Transverse colon (tissue), 4 donors: ENCODE data around the gene MAP3K21. TPM values are rescaled to one million over a fixed set of nuclear protein-coding genes. Genes with fewer than 3 reads are reported as not detected.

ENCODE experiments used
- DNase-seq: peaks from one replicate; pipeline ENCODE4 v3.0.0-alpha.2; 2019
- H3K27ac ChIP-seq, 4 donors: fragments of 200-600 bp; sonication (generic); 2 replicates each; pipeline ENCODE4 v1.5.1; 2016 to 2018; ENCODE audit warnings: inconsistent platforms in 4 of 4
- H3K27me3 ChIP-seq: fragments of 200-600 bp; sonication (generic); 2 replicates; pipeline ENCODE4 v1.5.1; 2017; ENCODE audit warnings: inconsistent platforms
- H3K36me3 ChIP-seq, 4 donors: fragments of 200-600 bp; sonication (generic); 2 replicates each; pipeline ENCODE4 v1.5.1; 2017 to 2019; ENCODE audit warnings: inconsistent platforms in 4 of 4
- H3K4me1 ChIP-seq, 4 donors: fragments of 200-600 bp; sonication (generic); 2 replicates each; pipeline ENCODE4 v1.5.1; 2017 to 2020; ENCODE audit warnings: inconsistent platforms in 4 of 4
- H3K4me3 ChIP-seq, 4 donors: fragments of 200-600 bp; sonication (generic); 1 replicate in 1 of 4; 2 replicates in 3 of 4; pipeline versions ENCODE4 v1.5.1 to v1.6.1; 2017 to 2019; ENCODE audit warnings: inconsistent platforms in 4 of 4
- H3K9me3 ChIP-seq, 2 donors: fragments of 200-600 bp; sonication (generic); 2 replicates each; pipeline ENCODE4 v1.5.1; 2017 to 2019; ENCODE audit warnings: inconsistent platforms in 2 of 2
- EP300 ChIP-seq: sonication (generic); formaldehyde crosslinking; IDR thresholded peaks from one replicate; pipeline ENCODE4 v1.6.1; 2017; ENCODE audit warnings: antibody characterized with exemption, low read depth
- POLR2A ChIP-seq: fragments of 450-650 bp; IDR thresholded peaks from one replicate; pipeline ENCODE4 v1.6.1; 2016; ENCODE audit warnings: antibody characterized with exemption, mild to moderate bottlenecking, moderate library complexity
- POLR2AphosphoS5 ChIP-seq, 3 donors: sonication (generic); formaldehyde crosslinking; IDR thresholded peaks; one replicate each; pipeline ENCODE4 v1.6.1; 2016; ENCODE audit warnings: antibody characterized with exemption in 3 of 3
- WGBS, 2 donors: methylation state at CpG; one replicate each; pipeline ENCODE4 v1.1.5; 2018; ENCODE audit warnings: low coverage in 1 of 2; 5-methylcytosine and 5-hydroxymethylcytosine counted together
- in situ Hi-C, 4 donors: fragments of 200-750 bp; cut with MboI; loops; one replicate each; pipeline versions ENCODE4 v1.15.0 to v1.15.1; 2017; ENCODE audit warnings: low sequenced_read_pairs in 3 of 4, low pct_ligation_motif_present in 1 of 4, low pct_unique_long_range_greater_than_20kb in 1 of 4
- intact Hi-C: fragments of 100-400 bp; cut with DNase I; formaldehyde crosslinking; loops from one replicate; pipeline ENCODE4 v1.15.1; 2023; ENCODE audit warnings: low total_unique reads
- total RNA-seq, 4 donors: library from RNA; depleted of rRNA; stranded (reverse); fragments of >200 nt; gene quantifications; one replicate each; pipeline ENCODE4 v1.1.0, GENCODE V29; 2016
- TF ChIP-seq, protein P1 (sequence below), 5 experiments: fragments of 200-600 bp in 3 of 5; fragments of 450-650 bp in 2 of 5; sonication (generic) in 3 of 5; IDR thresholded peaks; 1 replicate in 2 of 5; 2 replicates in 3 of 5; pipeline ENCODE4 v1.5.1; 2016 to 2017; ENCODE audit warnings: antibody characterized with exemption in 5 of 5, inconsistent platforms in 3 of 5, mild to moderate bottlenecking in 2 of 5, moderate library complexity in 1 of 5

Gene MAP3K21
- total RNA-seq, 4 donors from 2014 or later = 18.7 to 69.3 (median 28.9) TPM

DNA sequence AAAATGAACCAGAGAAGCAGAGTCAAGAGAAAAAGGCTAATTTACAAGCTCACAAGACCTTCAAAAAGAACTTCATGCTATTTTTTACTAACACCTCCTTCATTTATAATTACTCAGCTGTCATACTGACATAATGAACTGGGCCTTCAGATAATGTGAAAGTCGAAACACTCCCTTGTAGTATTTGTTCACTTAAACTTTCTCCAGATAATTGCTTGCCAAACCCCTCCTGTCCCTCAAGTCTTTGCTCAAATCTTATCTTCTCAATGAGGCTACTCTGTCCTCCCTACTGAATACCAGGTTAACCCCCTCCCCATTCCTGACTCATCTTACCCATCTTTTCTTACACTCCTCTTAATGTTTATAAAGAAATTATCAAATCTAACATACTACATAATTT lies 11.1 kb upstream of the MAP3K21 start:
- intact Hi-C loops = no loop called here
- in situ Hi-C loops = loop anchor here in 1 of 4 donors (25.0 kb wide), 1 partner anchor 471 kb away; no protein-coding TSS in a partner anchor

DNA sequence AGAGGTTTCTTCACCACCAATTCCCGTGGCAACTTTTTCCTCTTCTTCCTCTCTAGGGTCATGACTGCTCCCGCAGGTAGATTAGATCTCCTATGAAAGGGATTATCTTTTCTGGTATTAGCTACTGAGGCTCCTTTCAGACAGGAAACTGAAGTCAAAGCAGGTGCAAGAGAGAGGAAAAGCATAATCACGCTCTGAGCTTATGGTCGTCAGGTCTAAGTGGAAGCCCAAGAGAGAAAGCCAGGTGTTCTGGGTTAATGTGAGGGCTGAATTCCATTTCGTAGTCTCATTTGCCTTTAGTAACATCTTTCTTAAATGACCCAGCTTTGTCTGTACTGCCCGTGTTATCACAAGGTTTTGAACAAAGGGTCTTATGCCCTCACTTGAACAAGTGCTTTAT lies 8.3 kb upstream of the MAP3K21 start:
- intact Hi-C loops (no loop called here), in situ Hi-C loops (loop anchor here in 1 of 4 donors (25.0 kb wide), 1 partner anchor 468 kb away; no protein-coding TSS in a partner anchor)
- no peaks in the 10 kb centered on the region for H3K9me3 ChIP-seq
- 64 to 92% methylated on average over 4 to 6 of the region's 6 CpGs for WGBS, 2 donors
- no peak for DNase-seq
- H3K27ac ChIP-seq = no peak overlapping the region
- no peaks in the 10 kb centered on the region for H3K36me3 ChIP-seq
- no peak for TF ChIP-seq POLR2AphosphoS5 (IDR thresholded peaks at IDR 0.05)
- no peak for TF ChIP-seq POLR2A
- no peak for TF ChIP-seq EP300
- TF ChIP-seq, protein P1, sequence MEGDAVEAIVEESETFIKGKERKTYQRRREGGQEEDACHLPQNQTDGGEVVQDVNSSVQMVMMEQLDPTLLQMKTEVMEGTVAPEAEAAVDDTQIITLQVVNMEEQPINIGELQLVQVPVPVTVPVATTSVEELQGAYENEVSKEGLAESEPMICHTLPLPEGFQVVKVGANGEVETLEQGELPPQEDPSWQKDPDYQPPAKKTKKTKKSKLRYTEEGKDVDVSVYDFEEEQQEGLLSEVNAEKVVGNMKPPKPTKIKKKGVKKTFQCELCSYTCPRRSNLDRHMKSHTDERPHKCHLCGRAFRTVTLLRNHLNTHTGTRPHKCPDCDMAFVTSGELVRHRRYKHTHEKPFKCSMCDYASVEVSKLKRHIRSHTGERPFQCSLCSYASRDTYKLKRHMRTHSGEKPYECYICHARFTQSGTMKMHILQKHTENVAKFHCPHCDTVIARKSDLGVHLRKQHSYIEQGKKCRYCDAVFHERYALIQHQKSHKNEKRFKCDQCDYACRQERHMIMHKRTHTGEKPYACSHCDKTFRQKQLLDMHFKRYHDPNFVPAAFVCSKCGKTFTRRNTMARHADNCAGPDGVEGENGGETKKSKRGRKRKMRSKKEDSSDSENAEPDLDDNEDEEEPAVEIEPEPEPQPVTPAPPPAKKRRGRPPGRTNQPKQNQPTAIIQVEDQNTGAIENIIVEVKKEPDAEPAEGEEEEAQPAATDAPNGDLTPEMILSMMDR (IDR thresholded peaks at IDR 0.05) = no peak
- H3K4me3 ChIP-seq = no peak overlapping the region
- no peaks in the 10 kb centered on the region for H3K27me3 ChIP-seq
- no peaks in the 10 kb centered on the region for H3K4me1 ChIP-seq

More for the DNA sequence above, 11.1 kb upstream of the MAP3K21 start:
- Histone ChIP-seq H3K4me3 (no peak overlapping the region), H3K4me1 (no peaks in the 10 kb centered on the region), H3K27ac (no peak overlapping the region), H3K9me3 (no peaks in the 10 kb centered on the region), H3K36me3 (no peaks in the 10 kb centered on the region), H3K27me3 (peaks cover 5% of the 10 kb centered on the region)
- no peak for DNase-seq
- 60 to 66% methylated on average over 1 of the region's 1 CpG for WGBS, 2 donors
- TF ChIP-seq EP300 = no peak
- no peak for TF ChIP-seq POLR2AphosphoS5 (IDR thresholded peaks at IDR 0.05)
- TF ChIP-seq, protein P1 (IDR thresholded peaks at IDR 0.05) = no peak
- no peak for TF ChIP-seq POLR2A

GRCh38 chr1:233320023-233320422 lies 7.5 kb upstream of the MAP3K21 start:
- in situ Hi-C loops = loop anchor here in 1 of 4 donors (25.0 kb wide), 1 partner anchor 467 kb away; no protein-coding TSS in a partner anchor
- TF ChIP-seq POLR2A = no peak
- intact Hi-C loops = no loop called here
- Histone ChIP-seq H3K9me3 (no peaks in the 10 kb centered on the region), H3K4me3 (no peak overlapping the region), H3K4me1 (no peaks in the 10 kb centered on the region), H3K27ac (no peak overlapping the region), H3K27me3 (no peaks in the 10 kb centered on the region), H3K36me3 (no peaks in the 10 kb centered on the region)
- 62 to 67% methylated on average over 2 of the region's 2 CpGs for WGBS, 2 donors
- no peak for DNase-seq

DNA sequence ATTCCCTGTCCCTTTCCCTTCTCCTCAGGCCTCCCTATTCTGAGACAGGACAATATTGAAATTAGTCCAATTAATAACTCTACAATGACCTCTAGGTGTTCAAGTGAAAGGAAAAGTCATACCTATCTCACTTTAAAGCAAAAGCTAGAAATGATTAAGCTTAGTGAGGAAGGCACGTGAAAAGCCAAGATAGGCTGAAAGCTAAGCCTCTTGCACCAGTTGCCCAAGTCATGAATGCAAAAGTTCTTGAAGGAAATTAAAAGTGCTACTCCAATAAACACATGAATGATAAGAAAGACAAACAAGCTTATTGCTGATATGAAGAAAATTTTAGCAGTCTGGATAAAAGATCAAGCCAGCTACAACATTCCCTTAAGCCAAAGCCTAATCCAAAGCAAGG lies 3.8 kb upstream of the MAP3K21 start:
- peaks cover 0 to 10% (median 6%) of the 10 kb centered on the region in 4 donors for H3K4me1 ChIP-seq
- intact Hi-C loops (no loop called here), in situ Hi-C loops (loop anchor here in 1 of 4 donors (25.0 kb wide), 1 partner anchor 464 kb away; no protein-coding TSS in a partner anchor)
- H3K27ac ChIP-seq = no peak overlapping the region
- H3K27me3 ChIP-seq = no peaks in the 10 kb centered on the region
- H3K9me3 ChIP-seq = no peaks in the 10 kb centered on the region
- H3K36me3 ChIP-seq = no peaks in the 10 kb centered on the region
- WGBS, 2 donors = 36 to 46% methylated on average over 1 of the region's 1 CpG
- no peak overlapping the region for H3K4me3 ChIP-seq
- DNase-seq = no peak
- no peak for TF ChIP-seq POLR2A
- no peak for TF ChIP-seq EP300
- TF ChIP-seq, protein P1 (IDR thresholded peaks at IDR 0.05) = no peak
- no peak for TF ChIP-seq POLR2AphosphoS5 (IDR thresholded peaks at IDR 0.05)

DNA sequence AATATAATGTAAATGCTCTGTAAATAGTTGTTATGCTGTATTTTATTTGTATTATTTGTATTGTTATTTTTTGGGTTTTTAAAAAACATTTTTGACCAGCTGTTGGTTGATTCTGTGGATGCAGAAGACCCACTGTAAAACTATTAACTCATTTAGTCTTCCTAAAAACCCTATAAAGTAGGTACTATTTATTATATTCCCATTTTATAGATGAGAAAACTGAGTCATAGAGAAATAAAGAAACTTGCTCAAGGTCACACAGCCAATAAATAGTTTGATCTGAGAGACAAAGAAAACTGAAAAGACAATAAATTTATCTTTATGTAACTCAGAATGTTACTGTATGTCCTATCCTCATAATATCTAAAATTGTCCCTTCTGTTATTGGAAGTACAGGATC lies 1.2 kb upstream of the MAP3K21 start:
- Histone ChIP-seq H3K27me3 (peaks cover 16% of the 10 kb centered on the region), H3K4me1 (peaks cover 0 to 27% (median 17%) of the 10 kb centered on the region in 4 donors), H3K27ac (no peak overlapping the region), H3K9me3 (no peaks in the 10 kb centered on the region), H3K4me3 (peak overlapping the region in 1 of 4 donors; percentile 71), H3K36me3 (no peaks in the 10 kb centered on the region)
- no peak for DNase-seq
- TF ChIP-seq, protein P1 (IDR thresholded peaks at IDR 0.05) = no peak
- TF ChIP-seq POLR2AphosphoS5 (IDR thresholded peaks at IDR 0.05) (no peak), POLR2A (no peak), EP300 (no peak)
- in situ Hi-C loops (no loop called here), intact Hi-C loops (no loop called here)
